GM19452 (cell line): ENCODE results near the gene GNG7.
"Not testable (repeated sequence)": the region's sequence is repeated elsewhere in the genome, so short reads cannot be mapped to it uniquely, and the experiment has no call there.

Source experiments
- ATAC-seq: cut with Tn5 transposase; IDR thresholded peaks from one replicate; pipeline ENCODE4 v1.9.1; 2021; ENCODE audit not compliant: unreplicated experiment

GNG7 gene

GRCh38 chr19:2606774-2607173 is 95.7 kb downstream of the GNG7 start:
- ATAC-seq, result not testable (repeated sequence)

- ATAC-seq, result not testable (repeated sequence)
Observed at GRCh38 chr19:2605889-2606288, 96.6 kb downstream of the GNG7 start.

GRCh38 chr19:2604747-2605329 is 97.7 kb downstream of the GNG7 start:
- ATAC-seq, result no peak

- ATAC-seq, result no peak
Observed at GRCh38 chr19:2603334-2603733, 99.2 kb downstream of the GNG7 start.

- no peak for ATAC-seq
Observed at GRCh38 chr19:2602391-2603181, 99.9 kb downstream of the GNG7 start.

GRCh38 chr19:2600914-2601870 is 101.3 kb downstream of the GNG7 start:
- no peak for ATAC-seq

- ATAC-seq, result no peak
Observed at GRCh38 chr19:2594319-2594718, 108.2 kb downstream of the GNG7 start.

- no peak for ATAC-seq
Observed at GRCh38 chr19:2592824-2593223, 109.7 kb downstream of the GNG7 start.

- ATAC-seq, result no peak
Observed at GRCh38 chr19:2591537-2592291, 110.8 kb downstream of the GNG7 start.

- ATAC-seq, result no peak
Observed at GRCh38 chr19:2590630-2591399, 111.7 kb downstream of the GNG7 start.

- ATAC-seq, result no peak
Observed at GRCh38 chr19:2589441-2589840, 113.1 kb downstream of the GNG7 start.

- ATAC-seq, result no peak
Observed at GRCh38 chr19:2588081-2588777, 114.3 kb downstream of the GNG7 start.

- no peak for ATAC-seq
Observed at GRCh38 chr19:2587001-2587719, 115.3 kb downstream of the GNG7 start.

- ATAC-seq, result no peak
Observed at GRCh38 chr19:2586196-2586595, 116.3 kb downstream of the GNG7 start.

GRCh38 chr19:2584002-2584401 is 118.5 kb downstream of the GNG7 start:
- no peak for ATAC-seq

- ATAC-seq, result no peak
Observed at GRCh38 chr19:2582984-2583956, 119.2 kb downstream of the GNG7 start.

- ATAC-seq, result not testable (repeated sequence)
Observed at GRCh38 chr19:2580396-2580795, 122.1 kb downstream of the GNG7 start.
